Neural cell (in vitro differentiated cells): ENCODE results near the gene POLE. TPM values are rescaled to one million over a fixed set of nuclear protein-coding genes. Genes with fewer than 3 reads are reported as not detected.

Experiments
- H2AFZ ChIP-seq: fragments of 200-600, 300-800 bp; sonication (generic), shearing (Covaris generic); 2 replicates; pipeline ENCODE4 v1.6.0; 2014; ENCODE audit warnings: low read depth, mild to moderate bottlenecking, antibody characterized with exemption, low read length, moderate library complexity
- H3F3A ChIP-seq: fragments of 200-600 bp; shearing (Covaris generic); 2 replicates; pipeline ENCODE4 v1.6.1; 2016; ENCODE audit warnings: mild to moderate bottlenecking, moderate library complexity, mixed read lengths, antibody characterized with exemption, low read length; ENCODE audit not compliant: insufficient read depth, poor library complexity, severe bottlenecking
- H3K27ac ChIP-seq: fragments of 200-600, 300-800 bp; sonication (generic), shearing (Covaris generic); 2 replicates; pipeline ENCODE4 v1.5.1; 2014; ENCODE audit warnings: mild to moderate bottlenecking, low read length, moderate library complexity
- H3K27me3 ChIP-seq: fragments of 300-800, 200-600 bp; sonication (generic), shearing (Covaris generic); 2 replicates; pipeline ENCODE4 v1.6.0; 2014; ENCODE audit warnings: mild to moderate bottlenecking, low read depth, low read length, moderate library complexity; ENCODE audit not compliant: insufficient read depth
- H3K36me3 ChIP-seq: fragments of 300-800, 200-600 bp; sonication (generic), shearing (Covaris generic); 2 replicates; pipeline ENCODE4 v1.5.1; 2014; ENCODE audit warnings: mild to moderate bottlenecking, antibody characterized with exemption, low read length, moderate library complexity; ENCODE audit not compliant: insufficient read depth
- H3K4me2 ChIP-seq: fragments of 300-800, 200-600 bp; sonication (generic), shearing (Covaris generic); 2 replicates; pipeline ENCODE4 v1.6.0; 2014; ENCODE audit warnings: mild to moderate bottlenecking, low read length
- H3K4me3 ChIP-seq: fragments of 300-800, 200-600 bp; sonication (generic), shearing (Covaris generic); 2 replicates; pipeline ENCODE4 v1.5.1; 2014; ENCODE audit warnings: mild to moderate bottlenecking, low read length, moderate library complexity
- H3K79me2 ChIP-seq: fragments of 200-600 bp; shearing (Covaris generic); replicated peaks from 2 replicates; pipeline ENCODE4 v1.6.0; 2014; ENCODE audit warnings: mild to moderate bottlenecking, low read length, moderate library complexity; ENCODE audit not compliant: insufficient read depth
- H3K9ac ChIP-seq: fragments of 300-800, 200-600 bp; sonication (generic), shearing (Covaris generic); 2 replicates; pipeline ENCODE4 v1.6.1; 2016; ENCODE audit warnings: mild to moderate bottlenecking, low read length, mixed read lengths
- H3K9me2 ChIP-seq: fragments of 200-600 bp; shearing (Covaris generic); 2 replicates; pipeline ENCODE4 v1.6.1; 2016; ENCODE audit warnings: mild to moderate bottlenecking, low read length, mixed read lengths; ENCODE audit not compliant: insufficient read depth
- H3K9me3 ChIP-seq: fragments of 200-600, 300-800 bp; sonication (generic), shearing (Covaris generic); 2 replicates; pipeline ENCODE4 v1.6.1; 2016; ENCODE audit warnings: mild to moderate bottlenecking, mixed run types, low read length, moderate library complexity, mixed read lengths
- H4K20me1 ChIP-seq: fragments of 200-600 bp; shearing (Covaris generic); 2 replicates; pipeline ENCODE4 v1.6.1; 2016; ENCODE audit warnings: mild to moderate bottlenecking, mixed run types; ENCODE audit not compliant: insufficient read depth
- EP300 ChIP-seq: fragments of 450-650 bp; conservative IDR thresholded peaks from 2 replicates; pipeline ENCODE4 v1.6.1; 2014; ENCODE audit warnings: antibody characterized with exemption, mild to moderate bottlenecking, moderate library complexity; ENCODE audit not compliant: poor library complexity, severe bottlenecking
- EZH2 ChIP-seq: fragments of 200-600, 300-800 bp; shearing (Covaris generic), sonication (generic); IDR thresholded peaks from 2 replicates; pipeline ENCODE4 v1.6.1; 2014; ENCODE audit warnings: antibody characterized with exemption, low read length, borderline replicate concordance, mild to moderate bottlenecking; ENCODE audit not compliant: insufficient read depth, poor library complexity, severe bottlenecking
- MXI1 ChIP-seq: fragments of 450-650 bp; conservative IDR thresholded peaks from 2 replicates; pipeline ENCODE4 v1.6.1; 2014; ENCODE audit warnings: antibody characterized with exemption, mild to moderate bottlenecking; ENCODE audit not compliant: poor library complexity, severe bottlenecking
- POLR2AphosphoS5 ChIP-seq: IDR thresholded peaks from 2 replicates; pipeline ENCODE4 v1.6.1; 2012
- RAD21 ChIP-seq: fragments of 450-650 bp; conservative IDR thresholded peaks from 2 replicates; pipeline ENCODE4 v1.6.1; 2014; ENCODE audit warnings: antibody characterized with exemption, mild to moderate bottlenecking, moderate library complexity
- REST ChIP-seq: IDR thresholded peaks from 2 replicates; pipeline ENCODE4 v1.6.1; 2012; ENCODE audit warnings: borderline replicate concordance
- SMC3 ChIP-seq: fragments of 450-650 bp; conservative IDR thresholded peaks from 2 replicates; pipeline ENCODE4 v1.6.1; 2014; ENCODE audit warnings: antibody characterized with exemption, mild to moderate bottlenecking, moderate library complexity; ENCODE audit not compliant: poor library complexity
- TAF1 ChIP-seq: IDR thresholded peaks from 2 replicates; pipeline ENCODE4 v1.6.1; 2012; ENCODE audit warnings: low read depth
- polyA plus RNA-seq: library from polyadenylated mRNA; depleted of rRNA; stranded (reverse); fragments of >200 nt; gene quantifications from 2 replicates; pipeline ENCODE4 v1.2.3, GENCODE V29; 2014
- TF ChIP-seq, protein P1 (sequence below): fragments of 450-650 bp; IDR thresholded peaks from 2 replicates; pipeline ENCODE4 v1.5.1; 2014; ENCODE audit warnings: antibody characterized with exemption, mild to moderate bottlenecking, moderate library complexity; ENCODE audit not compliant: poor library complexity, severe bottlenecking

POLE gene
- polyA plus RNA-seq, 1 donor from 2014 or later = 8.5 TPM

DNA sequence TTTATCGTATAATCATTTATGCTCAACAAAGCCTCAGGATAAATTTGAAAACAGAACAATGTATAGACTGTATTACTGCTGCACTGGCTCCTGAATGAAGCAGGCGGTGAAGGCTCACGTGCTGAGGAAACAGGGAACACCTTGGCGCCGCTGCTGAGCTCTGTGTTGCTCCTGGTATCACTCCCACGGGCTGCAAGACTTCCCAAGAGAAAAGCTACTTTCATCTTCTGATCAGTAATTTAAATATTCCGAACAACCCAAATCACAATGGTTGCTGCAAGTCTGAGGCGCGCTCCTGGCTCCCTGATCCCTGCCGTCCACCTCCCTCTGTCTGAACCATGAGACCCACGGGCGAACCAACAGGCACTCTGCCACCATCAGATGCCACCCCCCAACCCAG, 39.2 kb upstream of the POLE start:
- no peaks in the 10 kb centered on the region for H3K9me3 ChIP-seq
- H3K4me2 ChIP-seq = no peak overlapping the region
- no peak overlapping the region for H3K4me3 ChIP-seq
- TF ChIP-seq REST (no peak), EP300 (no peak), MXI1 (no peak), TAF1 (no peak), RAD21 (no peak), EZH2 (no peak), POLR2AphosphoS5 (no peak), SMC3 (no peak)
- TF ChIP-seq, protein P1, sequence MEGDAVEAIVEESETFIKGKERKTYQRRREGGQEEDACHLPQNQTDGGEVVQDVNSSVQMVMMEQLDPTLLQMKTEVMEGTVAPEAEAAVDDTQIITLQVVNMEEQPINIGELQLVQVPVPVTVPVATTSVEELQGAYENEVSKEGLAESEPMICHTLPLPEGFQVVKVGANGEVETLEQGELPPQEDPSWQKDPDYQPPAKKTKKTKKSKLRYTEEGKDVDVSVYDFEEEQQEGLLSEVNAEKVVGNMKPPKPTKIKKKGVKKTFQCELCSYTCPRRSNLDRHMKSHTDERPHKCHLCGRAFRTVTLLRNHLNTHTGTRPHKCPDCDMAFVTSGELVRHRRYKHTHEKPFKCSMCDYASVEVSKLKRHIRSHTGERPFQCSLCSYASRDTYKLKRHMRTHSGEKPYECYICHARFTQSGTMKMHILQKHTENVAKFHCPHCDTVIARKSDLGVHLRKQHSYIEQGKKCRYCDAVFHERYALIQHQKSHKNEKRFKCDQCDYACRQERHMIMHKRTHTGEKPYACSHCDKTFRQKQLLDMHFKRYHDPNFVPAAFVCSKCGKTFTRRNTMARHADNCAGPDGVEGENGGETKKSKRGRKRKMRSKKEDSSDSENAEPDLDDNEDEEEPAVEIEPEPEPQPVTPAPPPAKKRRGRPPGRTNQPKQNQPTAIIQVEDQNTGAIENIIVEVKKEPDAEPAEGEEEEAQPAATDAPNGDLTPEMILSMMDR = no peak
- H3K79me2 ChIP-seq = no peaks in the 10 kb centered on the region
- no peak overlapping the region for H3K27ac ChIP-seq
- no peaks in the 10 kb centered on the region for H3K9me2 ChIP-seq
- H3K9ac ChIP-seq = no peak overlapping the region
- no peaks in the 10 kb centered on the region for H3K27me3 ChIP-seq
- no peak overlapping the region for H2AFZ ChIP-seq
- no peaks in the 10 kb centered on the region for H3F3A ChIP-seq
- H3K36me3 ChIP-seq = no peaks in the 10 kb centered on the region
- H4K20me1 ChIP-seq = no peaks in the 10 kb centered on the region

- Histone ChIP-seq H3K9me2 (no peaks in the 10 kb centered on the region), H3K79me2 (no peaks in the 10 kb centered on the region), H3K27ac (no peak overlapping the region), H2AFZ (no peak overlapping the region), H3K4me2 (no peak overlapping the region), H3F3A (no peaks in the 10 kb centered on the region), H3K27me3 (no peaks in the 10 kb centered on the region), H3K36me3 (no peaks in the 10 kb centered on the region), H4K20me1 (no peaks in the 10 kb centered on the region), H3K4me3 (no peak overlapping the region), H3K9ac (no peak overlapping the region), H3K9me3 (no peaks in the 10 kb centered on the region)
- TF ChIP-seq TAF1 (no peak), POLR2AphosphoS5 (no peak), SMC3 (no peak), EP300 (no peak), RAD21 (no peak), REST (no peak), MXI1 (no peak), EZH2 (no peak)
- TF ChIP-seq, protein P1 = no peak
These were observed 37.5 kb upstream of the POLE start for GRCh38 chr12:132724506-132725241.
